GM18505 (cell line): ENCODE results near the gene E4F1.
"Not testable (repeated sequence)": the region's sequence is repeated elsewhere in the genome, so short reads cannot be mapped to it uniquely, and the experiment has no call there.

ENCODE experiments used
- ATAC-seq: cut with Tn5 transposase; IDR thresholded peaks from one replicate; pipeline ENCODE4 v1.9.1; 2021; ENCODE audit not compliant: unreplicated experiment
- POLR2A ChIP-seq: IDR thresholded peaks from 4 replicates; pipeline ENCODE4 v1.6.1; 2011; ENCODE audit warnings: borderline replicate concordance; ENCODE audit not compliant: insufficient read depth, insufficient read length; ENCODE audit errors: extremely low read depth

E4F1 gene

GRCh38 chr16:2194166-2194834 is 29.1 kb upstream of the E4F1 start:
- ATAC-seq: no peak
- no peak for TF ChIP-seq POLR2A

GRCh38 chr16:2194852-2195321 is 28.5 kb upstream of the E4F1 start:
- TF ChIP-seq POLR2A: no peak
- ATAC-seq: no peak

- no peak for ATAC-seq
- no peak for TF ChIP-seq POLR2A
Measured at GRCh38 chr16:2195322-2196161, 27.8 kb upstream of the E4F1 start.

GRCh38 chr16:2196162-2196980 is 27.0 kb upstream of the E4F1 start, which contains the start of gene CASKIN1:
CASKIN1 (minus strand) TSS chr16:2196605; CDS start chr16:2196432, 173 bp downstream.
- no peak for TF ChIP-seq POLR2A
- no peak for ATAC-seq

- ATAC-seq: no peak
- TF ChIP-seq POLR2A: no peak
Measured at GRCh38 chr16:2196981-2197511, 26.3 kb upstream of the E4F1 start.

- ATAC-seq: no peak
- no peak for TF ChIP-seq POLR2A
Measured at GRCh38 chr16:2197765-2198164, 25.6 kb upstream of the E4F1 start.

- ATAC-seq: no peak
- TF ChIP-seq POLR2A: no peak
Measured at GRCh38 chr16:2198283-2198682, 25.1 kb upstream of the E4F1 start.

GRCh38 chr16:2199095-2199494 is 24.3 kb upstream of the E4F1 start:
- no peak for ATAC-seq
- no peak for TF ChIP-seq POLR2A

- TF ChIP-seq POLR2A: no peak
- ATAC-seq: no peak
Measured at GRCh38 chr16:2199621-2200139, 23.7 kb upstream of the E4F1 start.

GRCh38 chr16:2200313-2200712 is 23.1 kb upstream of the E4F1 start:
- TF ChIP-seq POLR2A: no peak
- ATAC-seq: no peak

GRCh38 chr16:2203119-2203688 is 20.2 kb upstream of the E4F1 start:
- not testable (repeated sequence) for ATAC-seq

- TF ChIP-seq POLR2A: no peak
- no peak for ATAC-seq
Measured at GRCh38 chr16:2204416-2205103, 18.8 kb upstream of the E4F1 start.

- peak; percentile 93 for TF ChIP-seq POLR2A
- peak; percentile 75 for ATAC-seq
Measured at GRCh38 chr16:2205104-2205966, 18.1 kb upstream of the E4F1 start, which contains the start of gene MLST8. MLST8 (plus strand) TSS chr16:2205454; CDS start chr16:2206086, 632 bp downstream.
